ENCODE results near the gene COL12A1.

COL12A1 gene

DNA sequence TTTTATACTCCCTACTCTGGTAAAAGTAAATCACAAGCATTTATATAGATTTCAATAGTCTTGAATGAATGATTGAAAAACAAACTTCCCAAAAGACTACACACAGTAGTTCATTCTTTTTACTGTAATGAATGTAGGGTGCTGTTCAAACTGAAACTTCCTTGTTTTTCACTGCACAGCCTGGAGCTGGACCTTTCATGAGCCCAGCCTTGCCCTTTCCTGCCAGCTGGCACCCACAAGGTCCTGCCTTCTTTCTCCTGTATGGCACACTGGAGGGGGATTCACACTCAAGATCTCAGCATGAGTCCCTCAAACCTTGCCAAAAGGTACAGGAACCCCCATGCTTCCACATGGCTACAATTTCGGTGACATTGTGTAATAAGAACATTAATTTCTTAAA is 50.9 kb downstream of the COL12A1 start:
- H3K4me3 ChIP-seq (ENCODE audit: low read length): no peak overlapping the region
- H3K9me3 ChIP-seq (ENCODE audit: insufficient read depth, low read depth, low read length): no peaks in the 10 kb centered on the region
- H3K27ac ChIP-seq (ENCODE audit: low read depth, low read length): no peak overlapping the region
- H3K36me3 ChIP-seq (ENCODE audit: insufficient read depth, low read length): no peaks in the 10 kb centered on the region
- H3K4me1 ChIP-seq (ENCODE audit: insufficient read depth, low read length): no peaks in the 10 kb centered on the region
- H3K9ac ChIP-seq (ENCODE audit: low read depth, low read length): no peak overlapping the region
- WGBS: no CpG with 5 or more reads among the region's 1 CpG
- H3K27me3 ChIP-seq (ENCODE audit: insufficient read depth, low read length): no peaks in the 10 kb centered on the region

DNA sequence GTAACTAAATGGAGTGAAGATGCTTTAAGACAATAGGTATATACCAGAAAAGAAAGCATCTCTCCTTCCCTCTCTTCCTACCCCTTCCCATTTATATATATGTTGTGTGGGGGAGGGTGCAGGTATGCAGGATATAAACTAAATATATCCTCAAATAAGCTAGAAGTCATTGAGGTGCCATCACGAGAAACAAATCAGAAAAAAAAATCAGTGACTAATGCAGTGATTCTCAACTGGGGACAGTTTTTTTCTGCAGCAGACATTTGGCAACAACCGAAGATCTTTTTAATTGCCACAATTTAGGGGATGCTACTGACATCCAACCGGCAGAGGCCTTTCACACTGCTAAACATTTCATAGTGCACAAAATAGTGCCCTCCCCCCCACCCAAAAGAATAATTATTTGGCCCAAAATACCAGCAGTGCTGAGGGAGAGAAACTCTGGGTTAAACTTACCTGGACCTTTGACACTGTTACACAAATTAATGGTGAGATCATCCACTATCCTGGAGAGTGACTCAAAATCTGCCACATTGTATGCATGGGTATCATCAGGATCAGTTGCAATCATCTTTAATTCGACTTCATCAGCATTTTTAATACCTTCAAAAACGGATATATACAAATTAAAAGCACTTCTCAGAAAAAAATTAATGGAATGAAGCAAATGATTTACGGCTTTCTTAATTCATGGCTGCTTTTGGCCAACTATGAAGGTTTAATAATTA is 55.0 kb downstream of the COL12A1 start:
- Histone ChIP-seq H3K27me3 (ENCODE audit: insufficient read depth, low read length) (no peaks in the 10 kb centered on the region), H3K36me3 (ENCODE audit: insufficient read depth, low read length) (no peaks in the 10 kb centered on the region), H3K4me3 (ENCODE audit: low read length) (no peak overlapping the region), H3K27ac (ENCODE audit: low read depth, low read length) (no peak overlapping the region), H3K9me3 (ENCODE audit: insufficient read depth, low read depth, low read length) (no peaks in the 10 kb centered on the region), H3K4me1 (ENCODE audit: insufficient read depth, low read length) (no peaks in the 10 kb centered on the region), H3K9ac (ENCODE audit: low read depth, low read length) (no peak overlapping the region)
- 87% methylated on average over 5 of the region's 6 CpGs for WGBS

GRCh38 chr6:75149696-75150095 is 56.2 kb downstream of the COL12A1 start:
- Histone ChIP-seq H3K36me3 (ENCODE audit: insufficient read depth, low read length) (no peaks in the 10 kb centered on the region), H3K4me3 (ENCODE audit: low read length) (no peak overlapping the region), H3K9me3 (ENCODE audit: insufficient read depth, low read depth, low read length) (no peaks in the 10 kb centered on the region), H3K27me3 (ENCODE audit: insufficient read depth, low read length) (no peaks in the 10 kb centered on the region), H3K4me1 (ENCODE audit: insufficient read depth, low read length) (no peaks in the 10 kb centered on the region), H3K27ac (ENCODE audit: low read depth, low read length) (no peak overlapping the region), H3K9ac (ENCODE audit: low read depth, low read length) (no peak overlapping the region)

DNA sequence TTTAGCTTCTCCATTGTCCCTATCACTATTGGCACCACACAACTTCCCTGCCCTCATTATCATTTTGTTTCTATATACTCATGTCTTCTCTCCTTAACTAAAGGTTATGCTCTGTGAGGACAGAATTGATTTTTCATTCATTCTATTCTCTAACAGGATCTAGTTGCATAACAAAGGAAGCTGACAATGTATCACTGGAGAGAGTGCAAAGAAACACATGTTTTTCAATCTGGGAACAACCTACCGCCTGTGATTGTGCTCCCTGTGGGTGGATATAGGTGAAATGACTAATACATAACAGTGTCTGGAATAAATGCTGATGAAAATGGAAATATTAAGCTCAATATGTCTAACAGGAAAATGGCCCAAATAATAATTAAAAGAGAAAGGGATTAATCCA is 56.6 kb downstream of the COL12A1 start:
- H3K4me3 ChIP-seq (ENCODE audit: low read length): no peak overlapping the region

DNA sequence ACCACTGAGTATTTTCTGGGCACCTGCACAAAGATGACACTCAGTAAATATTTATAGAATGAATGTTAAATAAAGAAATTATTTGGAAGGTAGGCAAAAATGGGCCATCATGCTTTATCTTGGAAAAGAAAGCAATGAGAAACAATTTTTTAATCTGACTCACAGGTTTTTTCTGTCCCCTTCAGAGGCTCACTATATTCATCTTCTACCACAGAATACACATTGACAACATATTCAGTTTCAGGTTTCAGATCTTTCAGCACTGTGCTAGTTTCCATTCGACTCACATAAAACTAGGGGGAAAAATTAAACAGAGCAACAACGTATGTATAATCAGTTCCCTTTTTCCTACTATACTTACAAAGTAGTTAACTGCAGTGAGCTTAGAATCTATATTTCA is 58.3 kb downstream of the COL12A1 start:
- H3K36me3 ChIP-seq (ENCODE audit: insufficient read depth, low read length): no peaks in the 10 kb centered on the region
- 92% methylated on average over 1 of the region's 2 CpGs for WGBS

More for the DNA sequence above, 56.6 kb downstream of the COL12A1 start:
- Histone ChIP-seq H3K9me3 (ENCODE audit: insufficient read depth, low read depth, low read length) (no peaks in the 10 kb centered on the region), H3K27me3 (ENCODE audit: insufficient read depth, low read length) (no peaks in the 10 kb centered on the region), H3K4me1 (ENCODE audit: insufficient read depth, low read length) (no peaks in the 10 kb centered on the region), H3K27ac (ENCODE audit: low read depth, low read length) (no peak overlapping the region), H3K9ac (ENCODE audit: low read depth, low read length) (no peak overlapping the region), H3K36me3 (ENCODE audit: insufficient read depth, low read length) (no peaks in the 10 kb centered on the region)
- WGBS: 98% methylated on average over 1 of the region's 1 CpG

GRCh38 chr6:75145976-75146375 is 59.9 kb downstream of the COL12A1 start:
- no CpG with 5 or more reads among the region's 1 CpG for WGBS
- no peaks in the 10 kb centered on the region for H3K36me3 ChIP-seq (ENCODE audit: insufficient read depth, low read length)
- no peak overlapping the region for H3K9ac ChIP-seq (ENCODE audit: low read depth, low read length)
- H3K4me1 ChIP-seq (ENCODE audit: insufficient read depth, low read length): no peaks in the 10 kb centered on the region
- H3K27ac ChIP-seq (ENCODE audit: low read depth, low read length): no peak overlapping the region
- H3K27me3 ChIP-seq (ENCODE audit: insufficient read depth, low read length): no peaks in the 10 kb centered on the region
- H3K9me3 ChIP-seq (ENCODE audit: insufficient read depth, low read depth, low read length): no peaks in the 10 kb centered on the region
- no peak overlapping the region for H3K4me3 ChIP-seq (ENCODE audit: low read length)

More for the DNA sequence above, 58.3 kb downstream of the COL12A1 start:
- Histone ChIP-seq H3K4me1 (ENCODE audit: insufficient read depth, low read length) (no peaks in the 10 kb centered on the region), H3K27ac (ENCODE audit: low read depth, low read length) (no peak overlapping the region), H3K9me3 (ENCODE audit: insufficient read depth, low read depth, low read length) (no peaks in the 10 kb centered on the region), H3K4me3 (ENCODE audit: low read length) (no peak overlapping the region), H3K9ac (ENCODE audit: low read depth, low read length) (no peak overlapping the region), H3K27me3 (ENCODE audit: insufficient read depth, low read length) (no peaks in the 10 kb centered on the region)

DNA sequence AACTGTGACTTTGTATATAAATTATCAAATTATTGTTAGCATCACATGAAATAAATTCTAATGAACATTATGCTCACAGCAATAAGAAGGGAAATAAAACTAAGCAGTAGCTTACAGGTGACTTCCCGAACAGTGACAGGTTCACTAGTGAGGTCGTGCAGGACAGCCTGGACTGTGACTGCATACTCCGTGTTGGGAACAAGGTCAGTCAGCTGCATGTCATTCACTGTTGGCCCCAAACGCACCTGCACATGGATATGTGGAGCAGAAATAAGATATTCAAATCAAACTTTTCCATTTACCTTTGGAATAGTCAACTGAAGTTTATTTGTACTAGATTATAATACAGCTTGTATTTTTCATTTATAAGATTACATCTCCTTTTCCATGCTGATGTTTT is 60.6 kb downstream of the COL12A1 start:
- Histone ChIP-seq H3K9ac (ENCODE audit: low read depth, low read length) (no peak overlapping the region), H3K9me3 (ENCODE audit: insufficient read depth, low read depth, low read length) (no peaks in the 10 kb centered on the region), H3K27ac (ENCODE audit: low read depth, low read length) (no peak overlapping the region), H3K27me3 (ENCODE audit: insufficient read depth, low read length) (no peaks in the 10 kb centered on the region), H3K4me3 (ENCODE audit: low read length) (no peak overlapping the region), H3K36me3 (ENCODE audit: insufficient read depth, low read length) (no peaks in the 10 kb centered on the region), H3K4me1 (ENCODE audit: insufficient read depth, low read length) (no peaks in the 10 kb centered on the region)
- 93% methylated on average over 4 of the region's 4 CpGs for WGBS

DNA sequence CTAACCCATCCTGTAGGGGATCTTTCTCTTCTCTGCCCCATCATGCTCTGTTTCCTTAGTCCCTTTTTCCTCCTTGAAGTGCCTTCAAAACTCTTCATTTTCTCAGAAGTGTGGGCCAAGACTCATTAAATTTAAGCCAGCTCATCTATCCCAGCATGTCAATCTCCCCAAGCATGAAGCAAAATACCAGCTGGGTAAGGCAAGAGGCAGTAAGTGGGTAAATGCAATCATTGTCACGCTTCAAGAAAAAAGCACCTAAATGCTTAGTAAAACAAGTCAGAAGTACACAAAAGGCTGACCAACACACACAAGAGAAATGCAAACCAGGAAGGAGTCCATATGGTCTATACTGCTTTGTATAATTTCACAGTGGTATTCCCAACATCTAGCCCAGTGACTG is 61.5 kb downstream of the COL12A1 start:
- no peaks in the 10 kb centered on the region for H3K27me3 ChIP-seq (ENCODE audit: insufficient read depth, low read length)
- H3K4me1 ChIP-seq (ENCODE audit: insufficient read depth, low read length): no peaks in the 10 kb centered on the region
- no peak overlapping the region for H3K27ac ChIP-seq (ENCODE audit: low read depth, low read length)
- H3K9me3 ChIP-seq (ENCODE audit: insufficient read depth, low read depth, low read length): no peaks in the 10 kb centered on the region
- H3K9ac ChIP-seq (ENCODE audit: low read depth, low read length): no peak overlapping the region
- 100% methylated on average over 1 of the region's 1 CpG for WGBS
- no peaks in the 10 kb centered on the region for H3K36me3 ChIP-seq (ENCODE audit: insufficient read depth, low read length)
- H3K4me3 ChIP-seq (ENCODE audit: low read length): no peak overlapping the region

GRCh38 chr6:75143191-75143590 is 62.7 kb downstream of the COL12A1 start:
- no peaks in the 10 kb centered on the region for H3K9me3 ChIP-seq (ENCODE audit: insufficient read depth, low read depth, low read length)
- H3K4me3 ChIP-seq (ENCODE audit: low read length): no peak overlapping the region
- H3K9ac ChIP-seq (ENCODE audit: low read depth, low read length): no peak overlapping the region
- no peak overlapping the region for H3K27ac ChIP-seq (ENCODE audit: low read depth, low read length)
- no peaks in the 10 kb centered on the region for H3K27me3 ChIP-seq (ENCODE audit: insufficient read depth, low read length)
- 97% methylated on average over 3 of the region's 3 CpGs for WGBS
- H3K4me1 ChIP-seq (ENCODE audit: insufficient read depth, low read length): no peaks in the 10 kb centered on the region
- H3K36me3 ChIP-seq (ENCODE audit: insufficient read depth, low read length): no peaks in the 10 kb centered on the region

GRCh38 chr6:75142721-75143120 is 63.1 kb downstream of the COL12A1 start:
- H3K9ac ChIP-seq (ENCODE audit: low read depth, low read length): no peak overlapping the region
- H3K4me3 ChIP-seq (ENCODE audit: low read length): no peak overlapping the region
- H3K4me1 ChIP-seq (ENCODE audit: insufficient read depth, low read length): no peaks in the 10 kb centered on the region
- no peaks in the 10 kb centered on the region for H3K9me3 ChIP-seq (ENCODE audit: insufficient read depth, low read depth, low read length)
- H3K36me3 ChIP-seq (ENCODE audit: insufficient read depth, low read length): no peaks in the 10 kb centered on the region
- H3K27me3 ChIP-seq (ENCODE audit: insufficient read depth, low read length): no peaks in the 10 kb centered on the region
- 89% methylated on average over 2 of the region's 2 CpGs for WGBS
- no peak overlapping the region for H3K27ac ChIP-seq (ENCODE audit: low read depth, low read length)

DNA sequence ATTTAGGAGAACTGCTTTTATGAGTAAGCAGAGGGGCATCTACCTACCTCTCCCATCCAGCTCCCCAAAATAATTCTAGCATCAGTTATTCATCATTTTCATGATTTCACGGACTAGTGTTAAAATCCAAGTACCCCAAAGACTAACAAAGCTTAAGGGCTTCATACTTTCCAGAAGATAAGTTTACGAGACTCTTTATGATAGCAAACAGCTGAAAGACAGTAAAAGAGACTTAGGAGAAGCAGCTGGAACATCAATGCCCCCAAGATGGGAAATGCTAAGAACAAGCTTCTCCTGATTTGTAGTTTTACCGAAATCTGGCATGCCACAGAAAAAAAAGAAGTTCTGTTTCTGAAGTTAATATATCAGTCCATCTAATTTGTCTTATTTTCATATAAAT is 70.0 kb downstream of the COL12A1 start:
- Histone ChIP-seq H3K27ac (ENCODE audit: low read depth, low read length) (no peak overlapping the region), H3K9ac (ENCODE audit: low read depth, low read length) (no peak overlapping the region), H3K4me1 (ENCODE audit: insufficient read depth, low read length) (no peaks in the 10 kb centered on the region), H3K9me3 (ENCODE audit: insufficient read depth, low read depth, low read length) (no peaks in the 10 kb centered on the region), H3K36me3 (ENCODE audit: insufficient read depth, low read length) (peaks cover 4% of the 10 kb centered on the region; the same call in 1 of the 2 replicates), H3K4me3 (ENCODE audit: low read length) (no peak overlapping the region), H3K27me3 (ENCODE audit: insufficient read depth, low read length) (no peaks in the 10 kb centered on the region)
- 95% methylated on average over 3 of the region's 3 CpGs for WGBS

- no peak overlapping the region for H3K27ac ChIP-seq (ENCODE audit: low read depth, low read length)
- no peaks in the 10 kb centered on the region for H3K9me3 ChIP-seq (ENCODE audit: insufficient read depth, low read depth, low read length)
- peaks cover 4% of the 10 kb centered on the region; the same call in 1 of the 2 replicates for H3K36me3 ChIP-seq (ENCODE audit: insufficient read depth, low read length)
- H3K27me3 ChIP-seq (ENCODE audit: insufficient read depth, low read length): no peaks in the 10 kb centered on the region
- H3K9ac ChIP-seq (ENCODE audit: low read depth, low read length): no peak overlapping the region
- H3K4me1 ChIP-seq (ENCODE audit: insufficient read depth, low read length): no peaks in the 10 kb centered on the region
- WGBS: 96% methylated on average over 4 of the region's 6 CpGs
- H3K4me3 ChIP-seq (ENCODE audit: low read length): no peak overlapping the region
Observed at GRCh38 chr6:75135450-75135849, 70.4 kb downstream of the COL12A1 start.
